SU-DHL-6 (cell line): ENCODE data around the gene FMNL3.

Experiments used
- CTCF ChIP-seq: fragments of 200-600 bp; sonication (generic); IDR thresholded peaks from one replicate; pipeline ENCODE4 v1.5.1; 2017; ENCODE audit warnings: antibody characterized with exemption, mild to moderate bottlenecking, low read length, moderate library complexity; ENCODE audit not compliant: insufficient read depth, poor library complexity, severe bottlenecking
- EZH2phosphoT487 ChIP-seq: fragments of 200-600 bp; sonication (generic), shearing (Covaris generic); conservative IDR thresholded peaks from 2 replicates; pipeline ENCODE4 v1.6.1; 2018; ENCODE audit warnings: mild to moderate bottlenecking, antibody characterized with exemption, low read length, moderate library complexity, mixed read lengths

- TF ChIP-seq CTCF (no peak), EZH2phosphoT487 (no peak)
Measured at GRCh38 chr12:49673446-49674317, 33.5 kb downstream of the FMNL3 start.
